Fibroblast of lung (primary cell): ENCODE data around the gene SFT2D3. TPM values are rescaled to one million over a fixed set of nuclear protein-coding genes. Genes with fewer than 3 reads are reported as not detected.
A peak's percentile ranks its signal among the peaks of the same experiment; 100 is the strongest.

Experiments used
- DNase-seq, 2 donors: peaks; one replicate each; pipeline versions ENCODE4 v3.0.0 to v3.0.0-alpha.2; 2010; ENCODE audit warnings: low read depth in 2 of 2
- H2AFZ ChIP-seq: 2 replicates; pipeline ENCODE4 v1.5.1; 2012; ENCODE audit warnings: low read length, control low read depth, inconsistent platforms
- H3K27ac ChIP-seq: 2 replicates; pipeline ENCODE4 v1.5.1; 2011; ENCODE audit warnings: low read length, control low read depth; ENCODE audit not compliant: insufficient read depth
- H3K27me3 ChIP-seq: 2 replicates; pipeline ENCODE4 v1.5.1; 2011; ENCODE audit warnings: mild to moderate bottlenecking, low read length; ENCODE audit not compliant: control insufficient read depth, insufficient read depth
- H3K36me3 ChIP-seq: 2 replicates; pipeline ENCODE4 v1.5.1; 2011; ENCODE audit warnings: low read length; ENCODE audit not compliant: control insufficient read depth, insufficient read depth
- H3K4me1 ChIP-seq: 2 replicates; pipeline ENCODE4 v1.5.1; 2011; ENCODE audit warnings: low read length; ENCODE audit not compliant: control insufficient read depth, insufficient read depth; ENCODE audit errors: extremely low read depth
- H3K4me2 ChIP-seq: 2 replicates; pipeline ENCODE4 v1.5.1; 2011; ENCODE audit warnings: low read length, control low read depth; ENCODE audit not compliant: insufficient read depth; ENCODE audit errors: extremely low read depth
- H3K4me3 ChIP-seq, 4 experiments: fragments of 200-600 bp in 1 of 4; sonication (generic) in 1 of 4; replicated peaks in 1 of 4; 2 replicates each; pipeline ENCODE4 v1.5.1; 2011 to 2016; ENCODE audit warnings: low read length in 4 of 4, low read depth in 3 of 4, mild to moderate bottlenecking in 3 of 4, control low read depth in 2 of 4, inconsistent platforms in 1 of 4, mixed read lengths in 1 of 4; ENCODE audit not compliant: insufficient read depth in 1 of 4; ENCODE audit errors: control extremely low read depth in 1 of 4
- H3K79me2 ChIP-seq: 2 replicates; pipeline ENCODE4 v1.5.1; 2012; ENCODE audit warnings: mild to moderate bottlenecking, low read length, inconsistent platforms; ENCODE audit not compliant: control insufficient read depth, insufficient read depth
- H3K9ac ChIP-seq: 2 replicates; pipeline ENCODE4 v1.5.1; 2011; ENCODE audit warnings: mild to moderate bottlenecking, low read length, control low read depth; ENCODE audit not compliant: insufficient read depth
- H3K9me3 ChIP-seq: 2 replicates; pipeline ENCODE4 v1.5.1; 2012; ENCODE audit warnings: low read depth, low read length; ENCODE audit not compliant: control insufficient read depth, insufficient read depth
- H4K20me1 ChIP-seq: 2 replicates; pipeline ENCODE4 v1.5.1; 2011; ENCODE audit warnings: low read length; ENCODE audit not compliant: control insufficient read depth, insufficient read depth; ENCODE audit errors: extremely low read depth
- EZH2 ChIP-seq: IDR thresholded peaks from 2 replicates; pipeline ENCODE4 v1.5.1; 2012; ENCODE audit warnings: low read length, control low read depth, mild to moderate bottlenecking; ENCODE audit errors: missing control alignments
- polyA plus RNA-seq, 2 donors: library from polyadenylated mRNA; depleted of rRNA in 1 of 2; stranded (reverse) in 1 of 2; unstranded in 1 of 2; fragments of >200 nt; gene quantifications; 2 replicates each; pipeline ENCODE4 v1.2.1, GENCODE V29; 2011 to 2012; ENCODE audit warnings: missing spikeins in 1 of 2
- total RNA-seq: library from RNA; depleted of rRNA; stranded (reverse); fragments of >200 nt; gene quantifications from 2 replicates; pipeline ENCODE4 v1.2.1, GENCODE V29; 2014
- TF ChIP-seq, protein P1 (sequence below), 2 donors: IDR thresholded peaks in 1 of 2; conservative IDR thresholded peaks in 1 of 2; 1 replicate in 1 of 2; 2 replicates in 1 of 2; pipeline ENCODE4 v1.5.1; 2011 to 2012; ENCODE audit warnings: low read length in 2 of 2, control low read depth in 1 of 2, inconsistent platforms in 1 of 2, low read depth in 1 of 2, mild to moderate bottlenecking in 1 of 2

Gene SFT2D3
- total and polyA plus RNA-seq, 2 donors (not counting 1 experiment from before 2014, with no cell fraction given) = 4.1 to 5.5 TPM

DNA sequence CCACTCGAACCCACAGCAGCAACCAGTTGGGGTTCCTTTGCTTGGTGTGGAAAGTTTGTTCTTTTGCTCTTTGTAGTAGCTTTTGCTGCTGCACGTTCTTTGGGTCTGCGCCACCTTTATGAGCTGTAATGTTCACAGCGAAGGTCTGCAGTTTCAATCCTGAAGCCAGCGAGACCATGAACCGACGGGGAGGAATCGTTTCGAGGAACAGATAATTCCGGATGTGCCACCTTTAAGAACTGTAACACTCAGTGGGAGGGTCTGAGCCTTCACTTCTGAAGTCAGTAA, 41.1 kb upstream of the SFT2D3 start:
- DNase-seq = no peak
- Histone ChIP-seq H4K20me1 (no peaks in the 10 kb centered on the region), H3K4me1 (peaks cover 3% of the 10 kb centered on the region), H3K27ac (no peak overlapping the region), H3K36me3 (no peaks in the 10 kb centered on the region), H2AFZ (no peak overlapping the region), H3K9ac (no peak overlapping the region), H3K79me2 (no peaks in the 10 kb centered on the region), H3K4me3 (no peak overlapping the region), H3K4me2 (no peak overlapping the region), H3K9me3 (no peaks in the 10 kb centered on the region), H3K27me3 (peaks cover 17% of the 10 kb centered on the region)
- TF ChIP-seq, protein P1, sequence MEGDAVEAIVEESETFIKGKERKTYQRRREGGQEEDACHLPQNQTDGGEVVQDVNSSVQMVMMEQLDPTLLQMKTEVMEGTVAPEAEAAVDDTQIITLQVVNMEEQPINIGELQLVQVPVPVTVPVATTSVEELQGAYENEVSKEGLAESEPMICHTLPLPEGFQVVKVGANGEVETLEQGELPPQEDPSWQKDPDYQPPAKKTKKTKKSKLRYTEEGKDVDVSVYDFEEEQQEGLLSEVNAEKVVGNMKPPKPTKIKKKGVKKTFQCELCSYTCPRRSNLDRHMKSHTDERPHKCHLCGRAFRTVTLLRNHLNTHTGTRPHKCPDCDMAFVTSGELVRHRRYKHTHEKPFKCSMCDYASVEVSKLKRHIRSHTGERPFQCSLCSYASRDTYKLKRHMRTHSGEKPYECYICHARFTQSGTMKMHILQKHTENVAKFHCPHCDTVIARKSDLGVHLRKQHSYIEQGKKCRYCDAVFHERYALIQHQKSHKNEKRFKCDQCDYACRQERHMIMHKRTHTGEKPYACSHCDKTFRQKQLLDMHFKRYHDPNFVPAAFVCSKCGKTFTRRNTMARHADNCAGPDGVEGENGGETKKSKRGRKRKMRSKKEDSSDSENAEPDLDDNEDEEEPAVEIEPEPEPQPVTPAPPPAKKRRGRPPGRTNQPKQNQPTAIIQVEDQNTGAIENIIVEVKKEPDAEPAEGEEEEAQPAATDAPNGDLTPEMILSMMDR (conservative IDR thresholded peaks at IDR 0.05 in 1 of 2, IDR thresholded peaks at IDR 0.05 in 1 of 2; ENCODE audit: low read depth in 1 of 2, low read length in 2 of 2) = no peak

DNA sequence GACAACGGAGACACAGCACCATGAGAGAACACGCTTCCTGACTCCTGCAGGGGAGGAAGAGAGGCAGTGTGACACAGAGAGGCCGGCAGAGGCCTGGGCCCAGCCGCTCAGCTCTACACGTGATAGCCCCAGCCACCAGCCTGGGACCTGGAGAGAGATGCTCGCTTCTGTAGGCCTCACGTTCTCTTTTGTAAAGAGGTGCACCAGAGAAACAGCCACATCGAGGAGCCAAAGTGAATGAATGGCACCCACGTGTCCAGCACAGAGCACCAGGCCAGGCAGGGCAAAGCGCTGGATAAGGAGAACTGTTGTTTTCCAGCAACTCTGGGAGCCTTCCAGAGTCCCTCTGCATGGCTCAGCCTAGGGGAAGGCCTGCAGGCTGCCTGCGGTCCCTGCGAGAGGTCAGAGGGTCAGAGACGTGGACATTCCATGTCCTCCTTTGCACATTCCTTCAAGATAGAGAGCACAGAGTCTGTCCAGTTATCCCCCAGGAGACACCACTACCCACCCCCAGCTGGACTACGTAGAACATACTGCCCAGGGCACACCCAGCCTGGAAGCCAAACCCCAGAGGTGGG, 40.1 kb upstream of the SFT2D3 start:
- no peak overlapping the region for H3K4me2 ChIP-seq
- peaks cover 25% of the 10 kb centered on the region for H3K27me3 ChIP-seq
- no peaks in the 10 kb centered on the region for H3K9me3 ChIP-seq
- TF ChIP-seq, protein P1 (conservative IDR thresholded peaks at IDR 0.05 in 1 of 2, IDR thresholded peaks at IDR 0.05 in 1 of 2; ENCODE audit: low read depth in 1 of 2, low read length in 2 of 2) = no peak
- no peak for TF ChIP-seq EZH2
- no peak overlapping the region for H3K27ac ChIP-seq
- no peak overlapping the region for H3K4me3 ChIP-seq
- H3K4me1 ChIP-seq = peaks cover 3% of the 10 kb centered on the region
- no peak overlapping the region for H2AFZ ChIP-seq
- H3K79me2 ChIP-seq = no peaks in the 10 kb centered on the region
- no peak overlapping the region for H3K9ac ChIP-seq
- peak in 1 of 2 donors; percentile 54 for DNase-seq
- no peaks in the 10 kb centered on the region for H4K20me1 ChIP-seq
- no peaks in the 10 kb centered on the region for H3K36me3 ChIP-seq

DNA sequence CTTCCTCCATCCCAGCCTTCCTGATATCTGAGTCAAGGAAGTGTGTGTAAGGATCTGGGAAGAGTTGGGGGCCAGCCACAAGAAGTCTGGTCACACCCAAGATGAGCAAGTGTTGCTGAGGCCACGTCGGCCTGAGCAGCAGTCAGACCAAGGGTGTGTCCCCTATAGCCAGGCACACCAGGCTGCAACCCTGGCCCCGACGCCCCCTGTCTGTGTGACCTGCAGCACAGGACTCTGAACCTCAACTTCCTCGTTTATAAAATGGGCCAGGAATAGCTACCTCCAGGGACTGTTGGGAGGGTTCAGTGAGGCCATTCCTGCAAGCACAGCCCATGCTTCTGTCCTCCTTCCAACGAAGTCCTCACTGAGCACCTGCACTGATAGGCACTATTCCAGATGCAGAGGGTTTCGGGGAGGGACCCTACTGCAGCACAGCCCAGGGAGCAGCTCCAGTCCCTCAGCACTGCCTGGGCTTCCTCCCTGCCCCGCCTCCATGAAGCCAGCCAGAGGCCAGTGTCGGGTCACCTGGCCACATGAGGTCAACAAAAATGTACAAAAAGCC, 39.3 kb upstream of the SFT2D3 start:
- H4K20me1 ChIP-seq = no peaks in the 10 kb centered on the region
- H3K9me3 ChIP-seq = no peaks in the 10 kb centered on the region
- no peak overlapping the region for H3K9ac ChIP-seq
- H3K4me2 ChIP-seq = no peak overlapping the region
- H3K79me2 ChIP-seq = no peaks in the 10 kb centered on the region
- peaks cover 31% of the 10 kb centered on the region for H3K27me3 ChIP-seq
- no peaks in the 10 kb centered on the region for H3K36me3 ChIP-seq
- TF ChIP-seq, protein P1 (conservative IDR thresholded peaks at IDR 0.05 in 1 of 2, IDR thresholded peaks at IDR 0.05 in 1 of 2; ENCODE audit: low read depth in 1 of 2, low read length in 2 of 2) = peak in 1 of 2 donors; percentile 5
- TF ChIP-seq EZH2 = no peak
- no peak overlapping the region for H2AFZ ChIP-seq
- peaks cover 3% of the 10 kb centered on the region for H3K4me1 ChIP-seq
- no peak overlapping the region for H3K27ac ChIP-seq
- DNase-seq = peak in 1 of 2 donors; percentile 24
- no peak overlapping the region for H3K4me3 ChIP-seq
